Astrocyte of the spinal cord (primary cell): ENCODE results near the gene PRPH.
"Not testable (repeated sequence)": the region's sequence is repeated elsewhere in the genome, so short reads cannot be mapped to it uniquely, and the experiment has no call there.

ENCODE experiments used
- DNase-seq: peaks from one replicate; pipeline ENCODE4 v3.0.0; 2011; ENCODE audit warnings: low read depth, low spot score
- H3K4me3 ChIP-seq: 2 replicates; pipeline ENCODE4 v1.5.1; 2011; ENCODE audit warnings: low read depth, mild to moderate bottlenecking, low read length, moderate library complexity
- CTCF ChIP-seq: IDR thresholded peaks from 2 replicates; pipeline ENCODE4 v1.5.1; 2012; ENCODE audit warnings: low read depth, mild to moderate bottlenecking, low read length, inconsistent platforms
- in situ Hi-C: cut with HindIII; loops from 2 replicates; pipeline ENCODE4 v1.10.0; 2017; ENCODE audit warnings: low sequenced_read_pairs

Gene PRPH

GRCh38 chr12:49260166-49260565, 34.8 kb upstream of the PRPH start:
- no peak overlapping the region for H3K4me3 ChIP-seq
- TF ChIP-seq CTCF: no peak
- in situ Hi-C loops: no loop called here
- peak; percentile 60 for DNase-seq

GRCh38 chr12:49260571-49261363, 34.2 kb upstream of the PRPH start:
- no peak for TF ChIP-seq CTCF
- in situ Hi-C loops: no loop called here
- H3K4me3 ChIP-seq: no peak overlapping the region
- DNase-seq: no peak

GRCh38 chr12:49261721-49262120, 33.2 kb upstream of the PRPH start:
- in situ Hi-C loops: no loop called here
- no peak for TF ChIP-seq CTCF
- H3K4me3 ChIP-seq: no peak overlapping the region
- DNase-seq: no peak

- TF ChIP-seq CTCF: no peak
- no peak for DNase-seq
- peak overlapping the region; percentile 88 for H3K4me3 ChIP-seq
- in situ Hi-C loops: no loop called here
Observed at GRCh38 chr12:49263400-49263763, 31.6 kb upstream of the PRPH start.

GRCh38 chr12:49264466-49264872, 30.5 kb upstream of the PRPH start:
- in situ Hi-C loops: no loop called here
- DNase-seq: no peak
- peak overlapping the region; percentile 88 for H3K4me3 ChIP-seq
- no peak for TF ChIP-seq CTCF

- peak within 1 kb of the TSS; percentile 88 for H3K4me3 ChIP-seq
- DNase-seq: peak; percentile 95
- in situ Hi-C loops: no loop called here
Observed at GRCh38 chr12:49264873-49265792, 29.8 kb upstream of the PRPH start, which contains the start of gene TUBA1C. TSS of gene TUBA1C (plus strand) at chr12:49265082. CDS start at chr12:49265182, 100 bp downstream.

GRCh38 chr12:49269191-49269590, 25.8 kb upstream of the PRPH start:
- H3K4me3 ChIP-seq: peak overlapping the region; percentile 88
- DNase-seq, in situ Hi-C loops: not testable (repeated sequence)

More at GRCh38 chr12:49264873-49265792, 29.8 kb upstream of the PRPH start, which contains the start of gene TUBA1C:
- TF ChIP-seq CTCF: no peak
